ENCODE data around the gene PPM1N.

PPM1N gene

GRCh38 chr19:45498411-45499195 lies at the start of gene PPM1N:
PPM1N (plus strand) TSS chr19:45498443; CDS start chr19:45498473, 30 bp downstream.
- DNase-seq (ENCODE audit: low spot score) = peak; percentile 84

GRCh38 chr19:45448887-45449299 lies 49.4 kb upstream of the PPM1N start:
- no peak for DNase-seq (ENCODE audit: low spot score)

GRCh38 chr19:45450012-45450333 lies 48.3 kb upstream of the PPM1N start:
- no peak for DNase-seq (ENCODE audit: low spot score)

- DNase-seq (ENCODE audit: low spot score) = no peak
Measured at GRCh38 chr19:45451131-45451849, 47.0 kb upstream of the PPM1N start.

GRCh38 chr19:45451850-45452387 lies 46.3 kb upstream of the PPM1N start:
- no peak for DNase-seq (ENCODE audit: low spot score)

- no peak for DNase-seq (ENCODE audit: low spot score)
Measured at GRCh38 chr19:45455707-45456499, 42.3 kb upstream of the PPM1N start.

GRCh38 chr19:45456500-45456815 lies 41.8 kb upstream of the PPM1N start:
- no peak for DNase-seq (ENCODE audit: low spot score)

GRCh38 chr19:45457776-45458175 lies 40.5 kb upstream of the PPM1N start:
- DNase-seq (ENCODE audit: low spot score) = no peak

- DNase-seq (ENCODE audit: low spot score) = peak; percentile 10
Measured at GRCh38 chr19:45460807-45461347, 37.4 kb upstream of the PPM1N start.

GRCh38 chr19:45462174-45462573 lies 36.1 kb upstream of the PPM1N start:
- DNase-seq (ENCODE audit: low spot score) = no peak

- no peak for DNase-seq (ENCODE audit: low spot score)
Measured at GRCh38 chr19:45463241-45463640, 35.0 kb upstream of the PPM1N start.

- DNase-seq (ENCODE audit: low spot score) = no peak
Measured at GRCh38 chr19:45464274-45464673, 34.0 kb upstream of the PPM1N start.

- DNase-seq (ENCODE audit: low spot score) = no peak
Measured at GRCh38 chr19:45464852-45465441, 33.3 kb upstream of the PPM1N start.

- peak; percentile 29 for DNase-seq (ENCODE audit: low spot score)
Measured at GRCh38 chr19:45467115-45467455, 31.2 kb upstream of the PPM1N start.

GRCh38 chr19:45467456-45468158 lies 30.6 kb upstream of the PPM1N start, which contains the start of gene FOSB:
FOSB (plus strand) TSS chr19:45467996; CDS start chr19:45468587, 591 bp downstream.
- DNase-seq (ENCODE audit: low spot score) = peak; percentile 97

GRCh38 chr19:45468159-45468651 lies 30.0 kb upstream of the PPM1N start:
- peak; percentile 22 for DNase-seq (ENCODE audit: low spot score)

GRCh38 chr19:45468803-45469131 lies 29.5 kb upstream of the PPM1N start:
- DNase-seq (ENCODE audit: low spot score) = no peak

GRCh38 chr19:45469132-45469944 lies 28.9 kb upstream of the PPM1N start:
- peak; percentile 95 for DNase-seq (ENCODE audit: low spot score)

GRCh38 chr19:45469945-45470761 lies 28.1 kb upstream of the PPM1N start:
- no peak for DNase-seq (ENCODE audit: low spot score)

- DNase-seq (ENCODE audit: low spot score) = no peak
Measured at GRCh38 chr19:45470762-45471081, 27.5 kb upstream of the PPM1N start.

Data from D341Med (cell line).